Testis (tissue), 3 donors: ENCODE results near the gene PCSK5. TPM values are rescaled to one million over a fixed set of nuclear protein-coding genes. Genes with fewer than 3 reads are reported as not detected.

Source experiments
- DNase-seq: peaks from one replicate; pipeline ENCODE4 v3.0.0-alpha.2; 2019
- H3K27ac ChIP-seq, 2 donors: fragments of 200-600 bp; sonication (generic); one replicate each; pipeline ENCODE4 v1.5.1; 2019
- H3K27me3 ChIP-seq: fragments of 200-600 bp; sonication (generic); one replicate; pipeline ENCODE4 v1.5.1; 2019
- H3K36me3 ChIP-seq: fragments of 200-600 bp; sonication (generic); one replicate; pipeline ENCODE4 v1.5.1; 2017; ENCODE audit warnings: low read depth; ENCODE audit errors: missing control alignments
- H3K4me1 ChIP-seq: fragments of 200-600 bp; sonication (generic); one replicate; pipeline ENCODE4 v1.5.1; 2019
- H3K4me3 ChIP-seq, 2 donors: fragments of 200-600 bp; sonication (generic); one replicate each; pipeline ENCODE4 v1.5.1; 2017 to 2019
- H3K9me3 ChIP-seq: fragments of 200-600 bp; sonication (generic); one replicate; pipeline ENCODE4 v1.5.1; 2017
- POLR2A ChIP-seq: fragments of 450-650 bp; IDR thresholded peaks from one replicate; pipeline ENCODE4 v1.6.1; 2017; ENCODE audit warnings: antibody characterized with exemption, mild to moderate bottlenecking, moderate library complexity
- WGBS, 2 donors: methylation state at CpG; one replicate each; pipeline ENCODE4 v1.1.5; 2018; 5-methylcytosine and 5-hydroxymethylcytosine counted together
- intact Hi-C: fragments of 100-400 bp; cut with DNase I; formaldehyde crosslinking; loops from one replicate; pipeline ENCODE4 v1.15.1; 2023; ENCODE audit warnings: low total_unique reads
- polyA plus RNA-seq: library from polyadenylated mRNA; stranded (reverse); fragments of 350-450 nt; fragmentation: Illumina TruSeq; extraction: RNeasy Lipid Tissue Mini Kit (QIAGEN cat#74804); gene quantifications from one replicate; pipeline ENCODE4 v1.2.3, GENCODE V29; 2014; ENCODE audit warnings: low read depth, low replicate concordance; ENCODE audit not compliant: insufficient read depth
- total RNA-seq, 2 donors: library from RNA; depleted of rRNA; stranded (reverse); fragments of >200 nt; gene quantifications; one replicate each; pipeline ENCODE4 v1.2.3, GENCODE V29; 2016
- TF ChIP-seq, protein P1 (sequence below), 3 experiments: fragments of 450-650 bp in 2 of 3; fragments of 200-600 bp in 1 of 3; sonication (generic) in 1 of 3; IDR thresholded peaks; one replicate each; pipeline ENCODE4 v1.5.1; 2016 to 2019; ENCODE audit warnings: antibody characterized with exemption in 3 of 3, mild to moderate bottlenecking in 2 of 3, moderate library complexity in 1 of 3

Gene PCSK5
- total and polyA plus RNA-seq, 3 donors from 2014 or later, result 9.4 to 50.6 (median 27.5) TPM

DNA sequence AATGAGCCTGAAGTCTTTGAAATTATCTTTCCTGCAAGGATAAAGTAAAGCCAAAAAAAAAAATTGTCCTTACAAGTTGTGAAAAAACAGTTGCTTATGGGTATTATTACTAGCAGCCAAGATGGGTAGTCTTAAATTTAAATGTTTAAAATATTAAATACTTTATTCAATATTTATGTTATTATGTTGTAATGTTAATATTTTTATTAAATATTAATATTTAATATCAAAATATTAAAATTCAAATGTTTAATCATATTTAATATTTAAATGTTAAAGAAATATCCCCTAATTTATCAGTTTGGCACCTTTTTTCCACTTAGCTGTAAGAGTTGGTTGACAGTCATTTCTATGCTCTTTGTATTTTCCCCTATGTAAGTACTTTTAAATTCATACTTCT is 86.1 kb downstream of the PCSK5 start:
- no peaks in the 10 kb centered on the region for H3K9me3 ChIP-seq
- intact Hi-C loops, result no loop called here
- DNase-seq, result no peak
- H3K4me3 ChIP-seq, result no peak overlapping the region
- H3K27me3 ChIP-seq, result no peaks in the 10 kb centered on the region
- no peak for TF ChIP-seq POLR2A
- TF ChIP-seq, protein P1, sequence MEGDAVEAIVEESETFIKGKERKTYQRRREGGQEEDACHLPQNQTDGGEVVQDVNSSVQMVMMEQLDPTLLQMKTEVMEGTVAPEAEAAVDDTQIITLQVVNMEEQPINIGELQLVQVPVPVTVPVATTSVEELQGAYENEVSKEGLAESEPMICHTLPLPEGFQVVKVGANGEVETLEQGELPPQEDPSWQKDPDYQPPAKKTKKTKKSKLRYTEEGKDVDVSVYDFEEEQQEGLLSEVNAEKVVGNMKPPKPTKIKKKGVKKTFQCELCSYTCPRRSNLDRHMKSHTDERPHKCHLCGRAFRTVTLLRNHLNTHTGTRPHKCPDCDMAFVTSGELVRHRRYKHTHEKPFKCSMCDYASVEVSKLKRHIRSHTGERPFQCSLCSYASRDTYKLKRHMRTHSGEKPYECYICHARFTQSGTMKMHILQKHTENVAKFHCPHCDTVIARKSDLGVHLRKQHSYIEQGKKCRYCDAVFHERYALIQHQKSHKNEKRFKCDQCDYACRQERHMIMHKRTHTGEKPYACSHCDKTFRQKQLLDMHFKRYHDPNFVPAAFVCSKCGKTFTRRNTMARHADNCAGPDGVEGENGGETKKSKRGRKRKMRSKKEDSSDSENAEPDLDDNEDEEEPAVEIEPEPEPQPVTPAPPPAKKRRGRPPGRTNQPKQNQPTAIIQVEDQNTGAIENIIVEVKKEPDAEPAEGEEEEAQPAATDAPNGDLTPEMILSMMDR (IDR thresholded peaks at IDR 0.05), result no peak
- H3K4me1 ChIP-seq, result no peaks in the 10 kb centered on the region
- no peak overlapping the region for H3K27ac ChIP-seq
- H3K36me3 ChIP-seq, result no peaks in the 10 kb centered on the region

- H3K9me3 ChIP-seq, result no peaks in the 10 kb centered on the region
- no peaks in the 10 kb centered on the region for H3K27me3 ChIP-seq
- H3K4me3 ChIP-seq, result no peak overlapping the region
- no peaks in the 10 kb centered on the region for H3K4me1 ChIP-seq
- TF ChIP-seq, protein P1 (IDR thresholded peaks at IDR 0.05), result no peak
- TF ChIP-seq POLR2A, result no peak
- no peaks in the 10 kb centered on the region for H3K36me3 ChIP-seq
- intact Hi-C loops, result no loop called here
- no peak overlapping the region for H3K27ac ChIP-seq
- 71 to 84% methylated on average over 4 of the region's 4 CpGs for WGBS, 2 donors
- DNase-seq, result no peak
Measured at GRCh38 chr9:75979362-75979761, 88.9 kb downstream of the PCSK5 start.

GRCh38 chr9:75983319-75984045 is 93.0 kb downstream of the PCSK5 start:
- Histone ChIP-seq H3K4me3 (no peak overlapping the region), H3K27me3 (no peaks in the 10 kb centered on the region), H3K9me3 (no peaks in the 10 kb centered on the region), H3K27ac (no peak overlapping the region), H3K36me3 (no peaks in the 10 kb centered on the region), H3K4me1 (no peaks in the 10 kb centered on the region)
- 89 to 90% methylated on average over 4 of the region's 4 CpGs for WGBS, 2 donors
- no peak for DNase-seq
- TF ChIP-seq, protein P1 (IDR thresholded peaks at IDR 0.05), result no peak
- no peak for TF ChIP-seq POLR2A
- intact Hi-C loops, result no loop called here

- intact Hi-C loops, result no loop called here
- WGBS, 2 donors, result 87 to 92% methylated on average over 3 of the region's 3 CpGs
- Histone ChIP-seq H3K27me3 (no peaks in the 10 kb centered on the region), H3K27ac (no peak overlapping the region), H3K9me3 (no peaks in the 10 kb centered on the region), H3K36me3 (no peaks in the 10 kb centered on the region), H3K4me3 (no peak overlapping the region), H3K4me1 (no peaks in the 10 kb centered on the region)
- no peak for TF ChIP-seq POLR2A
- TF ChIP-seq, protein P1 (IDR thresholded peaks at IDR 0.05), result no peak
- DNase-seq, result no peak
Measured at GRCh38 chr9:75985515-75985914, 95.0 kb downstream of the PCSK5 start.

- Histone ChIP-seq H3K9me3 (no peaks in the 10 kb centered on the region), H3K36me3 (no peaks in the 10 kb centered on the region), H3K27me3 (no peaks in the 10 kb centered on the region), H3K27ac (no peak overlapping the region), H3K4me3 (no peak overlapping the region), H3K4me1 (no peaks in the 10 kb centered on the region)
- no peak for DNase-seq
- TF ChIP-seq, protein P1 (IDR thresholded peaks at IDR 0.05), result no peak
- TF ChIP-seq POLR2A, result no peak
- 79 to 81% methylated on average over 2 of the region's 2 CpGs for WGBS, 2 donors
- intact Hi-C loops, result no loop called here
Measured at GRCh38 chr9:75988663-75989062, 98.2 kb downstream of the PCSK5 start.
